ENCODE data around the gene VRTN. TPM values are rescaled to one million over a fixed set of nuclear protein-coding genes. Genes with fewer than 3 reads are reported as not detected.
A peak's percentile ranks its signal among the peaks of the same experiment; 100 is the strongest.

The VRTN gene
- total and polyA plus RNA-seq, 9 of the 15 experiments (the other 6 are each of a cell fraction or from before 2014, with no cell fraction given): 0.05 to 0.09 (median 0.06) TPM; not detected in 6

DNA sequence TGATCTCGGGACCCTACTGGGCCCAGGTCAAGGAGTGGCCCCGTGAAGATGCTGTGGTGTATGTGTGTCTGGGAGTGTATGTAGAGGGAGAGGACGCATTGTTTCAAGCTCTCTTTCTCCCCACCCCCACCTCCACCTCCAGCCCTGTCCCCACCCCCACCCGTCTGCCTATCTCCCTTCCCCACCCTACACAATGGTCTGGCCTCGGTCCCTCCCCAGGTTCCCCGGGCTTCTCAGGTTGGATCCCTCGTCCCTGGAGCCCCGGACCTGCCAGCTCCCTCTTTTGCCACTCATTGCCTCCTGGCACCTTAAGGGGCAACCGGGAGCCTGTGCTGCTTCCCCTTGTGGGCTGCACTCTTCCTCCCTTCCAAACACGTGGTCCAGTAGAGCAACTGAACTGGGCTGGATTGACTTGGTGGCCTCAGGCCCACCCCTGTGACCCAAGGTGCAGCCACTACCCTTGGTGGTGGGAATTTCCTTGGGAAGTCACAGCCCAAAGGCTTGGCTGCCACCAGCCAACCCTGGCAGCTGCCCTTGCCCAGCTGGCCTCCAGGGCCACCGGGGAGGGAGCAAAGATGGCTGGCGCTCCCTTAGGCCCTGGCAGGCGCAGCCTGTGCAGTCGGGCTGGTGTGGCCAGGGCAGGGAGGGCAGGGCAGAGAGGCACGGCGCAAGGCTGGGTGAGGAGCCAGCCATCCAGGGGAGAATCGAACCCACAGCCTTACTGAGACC is 628 bp downstream of the VRTN start:
- in situ Hi-C loops (cut with MboI): no loop called here
- no TSS peak for BruUV-seq (replicated peaks)
- intact Hi-C loops (cut with micrococcal nuclease): no loop called here

More for the DNA sequence above, 628 bp downstream of the VRTN start:
- TF ChIP-seq ZFPM2 (CRISPR knock-in tag; IDR thresholded peaks at IDR 0.05) (no peak), FOXM1 (IDR thresholded peaks at IDR 0.05; ENCODE audit: low read depth) (no peak), FOXM1 (CRISPR knock-in tag; IDR thresholded peaks at IDR 0.05; ENCODE audit: low read depth) (no peak), ZNF41 (CRISPR knock-in tag; conservative IDR thresholded peaks at IDR 0.05) (no peak), EHMT2 (IDR thresholded peaks at IDR 0.05) (no peak), MBD1 (CRISPR knock-in tag; IDR thresholded peaks at IDR 0.05) (no peak), ZNF644 (tag; IDR thresholded peaks at IDR 0.05; ENCODE audit: low read depth) (no peak)
- CTCF ChIA-PET (ENCODE audit: low intra/inter-chr PET ratio): no interaction called here
- WGBS (ENCODE audit: insufficient coverage, low coverage, missing lambda C conversion rate): 30% methylated on average over 8 of the region's 17 CpGs
- FAIRE-seq (no peak), ATAC-seq (peak; percentile 52), DNase-seq (ENCODE audit: extremely low read depth in 1 of 4, low spot score in 3 of 4) (peak; percentile 12 to 40 (median 32))
- Histone ChIP-seq H3K27me3 (ENCODE audit: control insufficient read depth in 2 of 2, insufficient read depth in 2 of 2, low read length in 2 of 2) (no peaks in the 10 kb centered on the region; a peak in 1 of 5 replicates), H3K9me3 (replicated peaks; ENCODE audit: control insufficient read depth, insufficient read depth, low read depth, low read length) (no peaks in the 10 kb centered on the region), H3K4me1 (replicated peaks in 1 of 2; ENCODE audit: control insufficient read depth in 2 of 2, insufficient read depth in 2 of 2, low read length in 2 of 2) (peaks cover 2 to 6% of the 10 kb centered on the region in 2 experiments; a peak in 4 of 5 replicates), H4K20me1 (replicated peaks; ENCODE audit: control insufficient read depth, insufficient read depth, low read length) (no peaks in the 10 kb centered on the region), H3K9me1 (ENCODE audit: control insufficient read depth, insufficient read depth, low read length) (no peaks in the 10 kb centered on the region), H3K9ac (ENCODE audit: insufficient read depth in 1 of 2, low read depth in 2 of 2, low read length in 2 of 2) (0 out of 4 replicates have a peak overlapping the region, but pooled peaks of 1 of the 2 experiments have one; percentile 4), H3K79me2 (ENCODE audit: control insufficient read depth, insufficient read depth, low read length) (no peaks in the 10 kb centered on the region), H3K4me2 (ENCODE audit: insufficient read depth, low read length) (peak overlapping the region; percentile 37; the same call in 1 of the 2 replicates), H3K27ac (ENCODE audit: extremely low read depth, low read depth, low read length) (no peak overlapping the region), H3K36me3 (ENCODE audit: control insufficient read depth, insufficient read depth, low read length) (no peaks in the 10 kb centered on the region), H2AFZ (ENCODE audit: low read depth, low read length) (peak overlapping the region; percentile 51; the same call in 1 of the 2 replicates), H3K4me3 (no peak overlapping the region)
- POLR2A ChIA-PET: interaction anchor here (0.5 kb wide), 1 partner anchor 16 kb away, joined by 3 read pairs; no protein-coding TSS in a partner anchor
